Keratinocyte (primary cell): ENCODE measurements around the gene ACADVL. TPM values are rescaled to one million over a fixed set of nuclear protein-coding genes. Genes with fewer than 3 reads are reported as not detected.

ENCODE experiments used
- DNase-seq: peaks from one replicate; pipeline ENCODE4 v3.0.0-alpha.2; 2011; ENCODE audit warnings: low read depth, missing footprints, low spot score
- FAIRE-seq: peaks from 2 replicates; lab custom pipeline; 2011; peaks lifted over from hg19 to GRCh38; lab: Jason Lieb, UNC
- H2AFZ ChIP-seq: 2 replicates; pipeline ENCODE4 v1.6.0; 2012; ENCODE audit warnings: low read length, control low read depth, inconsistent platforms; ENCODE audit not compliant: control insufficient read depth
- H3K27ac ChIP-seq: 2 replicates; pipeline ENCODE4 v1.5.1; 2011; ENCODE audit warnings: low read length; ENCODE audit not compliant: control insufficient read depth, insufficient read depth
- H3K27me3 ChIP-seq: 3 replicates; pipeline ENCODE4 v1.6.0; 2011; ENCODE audit warnings: low read length; ENCODE audit not compliant: control insufficient read depth, insufficient read depth; ENCODE audit errors: extremely low read depth
- H3K36me3 ChIP-seq, 2 experiments: 2 replicates in 1 of 2; 3 replicates in 1 of 2; pipeline ENCODE4 v1.5.1; 2011; ENCODE audit warnings: low read length in 2 of 2, mild to moderate bottlenecking in 1 of 2; ENCODE audit not compliant: control insufficient read depth in 2 of 2, insufficient read depth in 2 of 2; ENCODE audit errors: extremely low read depth in 1 of 2
- H3K4me1 ChIP-seq: 3 replicates; pipeline ENCODE4 v1.5.1; 2011; ENCODE audit warnings: low read length; ENCODE audit not compliant: control insufficient read depth, insufficient read depth; ENCODE audit errors: extremely low read depth
- H3K4me2 ChIP-seq: 3 replicates; pipeline ENCODE4 v1.6.0; 2011; ENCODE audit warnings: low read depth, low read length; ENCODE audit not compliant: control insufficient read depth, insufficient read depth; ENCODE audit errors: extremely low read depth
- H3K4me3 ChIP-seq, 3 experiments: fragments of 200-600 bp in 1 of 3; sonication (generic) in 1 of 3; 2 replicates in 2 of 3; 3 replicates in 1 of 3; pipeline ENCODE4 v1.5.1; 2011 to 2016; ENCODE audit warnings: low read length in 3 of 3, mild to moderate bottlenecking in 3 of 3, control low read depth in 2 of 3, inconsistent platforms in 1 of 3, low read depth in 1 of 3, mixed read lengths in 1 of 3, mixed run types in 1 of 3, moderate library complexity in 1 of 3; ENCODE audit not compliant: control insufficient read depth in 2 of 3, insufficient read depth in 2 of 3; ENCODE audit errors: extremely low read depth in 1 of 3
- H3K79me2 ChIP-seq: 2 replicates; pipeline ENCODE4 v1.6.0; 2012; ENCODE audit warnings: low read length; ENCODE audit not compliant: control insufficient read depth, insufficient read depth
- H3K9ac ChIP-seq: 3 replicates; pipeline ENCODE4 v1.6.0; 2011; ENCODE audit warnings: low read length; ENCODE audit not compliant: control insufficient read depth, insufficient read depth; ENCODE audit errors: extremely low read depth
- H3K9me1 ChIP-seq: 3 replicates; pipeline ENCODE4 v1.6.0; 2011; ENCODE audit warnings: low read length; ENCODE audit not compliant: control insufficient read depth, insufficient read depth; ENCODE audit errors: extremely low read depth
- H3K9me3 ChIP-seq: 2 replicates; pipeline ENCODE4 v1.5.1; 2012; ENCODE audit warnings: low read depth, low read length; ENCODE audit not compliant: control insufficient read depth
- H4K20me1 ChIP-seq: 3 replicates; pipeline ENCODE4 v1.6.0; 2011; ENCODE audit warnings: low read length; ENCODE audit not compliant: control insufficient read depth, insufficient read depth; ENCODE audit errors: extremely low read depth
- EZH2 ChIP-seq: IDR thresholded peaks from one replicate; pipeline ENCODE4 v1.6.1; 2012; ENCODE audit warnings: inconsistent platforms, mild to moderate bottlenecking, low read length, moderate library complexity
- dilution Hi-C: fragments of 300-500 bp; cut with MboI; formaldehyde crosslinking; loops from one replicate; pipeline ENCODE4 v1.7.0; 2020; ENCODE audit warnings: low sequenced_read_pairs; ENCODE audit not compliant: extremely low pct_ligation_motif_present
- polyA plus RNA-seq, 5 experiments: library from polyadenylated mRNA; depleted of rRNA in 3 of 5; stranded (reverse) in 3 of 5; stranded (forward) in 1 of 5; unstranded in 1 of 5; fragments of >200 nt; gene quantifications; 1 replicate in 1 of 5; 2 replicates in 3 of 5; 3 replicates in 1 of 5; pipeline versions ENCODE4 v1.2.1 to v1.2.3, GENCODE V29; 2011 to 2012; ENCODE audit warnings: missing spikeins in 2 of 5, low read depth in 1 of 5, low replicate concordance in 1 of 5
- TF ChIP-seq, protein P1 (sequence below), 3 experiments: IDR thresholded peaks in 1 of 3; conservative IDR thresholded peaks in 1 of 3; optimal IDR thresholded peaks in 1 of 3; 2 replicates in 2 of 3; 3 replicates in 1 of 3; pipeline versions ENCODE3 to v1.5.1; 2011; ENCODE audit warnings: low read length in 3 of 3, mild to moderate bottlenecking in 3 of 3, moderate library complexity in 2 of 3, control low read depth in 1 of 3, inconsistent platforms in 1 of 3; ENCODE audit not compliant: insufficient read depth in 2 of 3; ENCODE audit errors: extremely low read depth in 1 of 3

The ACADVL gene
- polyA plus RNA-seq, 1 donor (not counting 4 experiments of a cell fraction or from before 2014, with no cell fraction given) = 301 TPM

GRCh38 chr17:7236808-7237207 lies 17.1 kb downstream of the ACADVL start:
- Histone ChIP-seq H3K36me3 (peaks cover 15 to 31% of the 10 kb centered on the region in 2 experiments), H3K9me1 (peaks cover 2% of the 10 kb centered on the region), H2AFZ (no peak overlapping the region), H4K20me1 (peaks cover 2% of the 10 kb centered on the region), H3K4me2 (no peak overlapping the region), H3K9me3 (no peaks in the 10 kb centered on the region), H3K4me1 (peaks cover 47% of the 10 kb centered on the region), H3K27ac (peak overlapping the region; percentile 70), H3K9ac (no peak overlapping the region), H3K4me3 (no peak overlapping the region), H3K27me3 (no peaks in the 10 kb centered on the region), H3K79me2 (peaks cover 58% of the 10 kb centered on the region)
- dilution Hi-C loops = no loop called here
- DNase-seq = no peak
- no peak for FAIRE-seq
- TF ChIP-seq, protein P1, sequence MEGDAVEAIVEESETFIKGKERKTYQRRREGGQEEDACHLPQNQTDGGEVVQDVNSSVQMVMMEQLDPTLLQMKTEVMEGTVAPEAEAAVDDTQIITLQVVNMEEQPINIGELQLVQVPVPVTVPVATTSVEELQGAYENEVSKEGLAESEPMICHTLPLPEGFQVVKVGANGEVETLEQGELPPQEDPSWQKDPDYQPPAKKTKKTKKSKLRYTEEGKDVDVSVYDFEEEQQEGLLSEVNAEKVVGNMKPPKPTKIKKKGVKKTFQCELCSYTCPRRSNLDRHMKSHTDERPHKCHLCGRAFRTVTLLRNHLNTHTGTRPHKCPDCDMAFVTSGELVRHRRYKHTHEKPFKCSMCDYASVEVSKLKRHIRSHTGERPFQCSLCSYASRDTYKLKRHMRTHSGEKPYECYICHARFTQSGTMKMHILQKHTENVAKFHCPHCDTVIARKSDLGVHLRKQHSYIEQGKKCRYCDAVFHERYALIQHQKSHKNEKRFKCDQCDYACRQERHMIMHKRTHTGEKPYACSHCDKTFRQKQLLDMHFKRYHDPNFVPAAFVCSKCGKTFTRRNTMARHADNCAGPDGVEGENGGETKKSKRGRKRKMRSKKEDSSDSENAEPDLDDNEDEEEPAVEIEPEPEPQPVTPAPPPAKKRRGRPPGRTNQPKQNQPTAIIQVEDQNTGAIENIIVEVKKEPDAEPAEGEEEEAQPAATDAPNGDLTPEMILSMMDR (optimal IDR thresholded peaks at IDR 0.05 in 1 of 3, IDR thresholded peaks at IDR 0.05 in 1 of 3, conservative IDR thresholded peaks at IDR 0.05 in 1 of 3; ENCODE audit: extremely low read depth in 1 of 3, insufficient read depth in 2 of 3, low read length in 3 of 3) = no peak
- no peak for TF ChIP-seq EZH2

DNA sequence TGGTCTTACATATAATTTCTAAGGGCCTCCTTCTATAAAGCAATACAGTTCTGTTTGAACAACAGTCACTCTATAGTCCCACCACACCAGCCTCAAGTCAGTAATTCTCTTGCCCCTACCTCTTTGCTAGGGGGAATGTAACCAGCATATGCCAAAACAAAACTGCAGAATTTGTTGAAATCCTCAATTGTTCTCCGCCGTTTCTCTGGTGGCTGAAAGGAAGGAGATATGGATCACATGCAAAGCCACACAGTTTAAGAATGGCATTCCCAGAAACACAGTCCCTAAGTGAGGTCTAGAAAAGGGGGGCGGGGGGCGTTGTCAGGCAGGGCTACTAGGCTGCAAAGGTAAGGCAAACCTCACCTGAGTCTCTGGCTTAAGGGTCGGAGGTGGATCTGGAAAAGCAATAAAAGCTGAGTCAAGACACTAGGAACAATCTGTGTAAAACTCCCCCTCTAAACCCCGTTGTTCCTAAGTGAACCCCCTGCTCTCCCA lies 17.6 kb downstream of the ACADVL start:
- no peaks in the 10 kb centered on the region for H3K9me1 ChIP-seq
- FAIRE-seq (no peak), DNase-seq (no peak)
- H3K9me3 ChIP-seq = no peaks in the 10 kb centered on the region
- H3K4me1 ChIP-seq = peaks cover 42% of the 10 kb centered on the region
- no peaks in the 10 kb centered on the region for H3K27me3 ChIP-seq
- peaks cover 55% of the 10 kb centered on the region for H3K79me2 ChIP-seq
- peak overlapping the region; percentile 62 for H3K4me2 ChIP-seq
- peak overlapping the region; percentile 97 for H3K9ac ChIP-seq
- no peak for TF ChIP-seq EZH2
- TF ChIP-seq, protein P1 (optimal IDR thresholded peaks at IDR 0.05 in 1 of 3, IDR thresholded peaks at IDR 0.05 in 1 of 3, conservative IDR thresholded peaks at IDR 0.05 in 1 of 3; ENCODE audit: extremely low read depth in 1 of 3, insufficient read depth in 2 of 3, low read length in 3 of 3) = no peak
- H3K36me3 ChIP-seq = peaks cover 15 to 31% of the 10 kb centered on the region in 2 experiments
- peak overlapping the region; percentile 70 for H3K27ac ChIP-seq
- H4K20me1 ChIP-seq = no peaks in the 10 kb centered on the region
- H2AFZ ChIP-seq = no peak overlapping the region
- peak overlapping the region; percentile 42 to 95 (median 90) for H3K4me3 ChIP-seq
- dilution Hi-C loops = no loop called here
